CD14-positive monocyte (primary cell): ENCODE measurements around the gene ACTA2. TPM values are rescaled to one million over a fixed set of nuclear protein-coding genes. Genes with fewer than 3 reads are reported as not detected.

Experiments
- DNase-seq, 3 donors: peaks; one replicate each; pipeline ENCODE4 v3.0.0-alpha.2; 2011 to 2022
- H2AFZ ChIP-seq: 2 replicates; pipeline ENCODE4 v1.6.0; 2012; ENCODE audit warnings: mild to moderate bottlenecking, low read depth, low read length, inconsistent platforms; ENCODE audit not compliant: insufficient read depth, poor library complexity, severe bottlenecking
- H3K27ac ChIP-seq, 2 donors: 1 replicate in 1 of 2; 2 replicates in 1 of 2; pipeline ENCODE4 v1.5.1; 2012 to 2013; ENCODE audit warnings: low read length in 2 of 2, control low read depth in 1 of 2, inconsistent platforms in 1 of 2, low read depth in 1 of 2, mild to moderate bottlenecking in 1 of 2
- H3K27me3 ChIP-seq, 2 donors: one replicate each; pipeline versions ENCODE4 v1.6.0 to v1.6.1; 2011 to 2013; ENCODE audit warnings: low read length in 2 of 2; ENCODE audit not compliant: control insufficient read depth in 2 of 2, insufficient read depth in 2 of 2
- H3K36me3 ChIP-seq, 2 donors: replicated peaks in 1 of 2; 1 replicate in 1 of 2; 2 replicates in 1 of 2; pipeline versions ENCODE4 v1.5.1 to v1.6.1; 2012 to 2013; ENCODE audit warnings: low read length in 2 of 2, control low read depth in 1 of 2, inconsistent platforms in 1 of 2, mild to moderate bottlenecking in 1 of 2; ENCODE audit not compliant: insufficient read depth in 2 of 2, control insufficient read depth in 1 of 2
- H3K4me1 ChIP-seq, 2 donors: 1 replicate in 1 of 2; 2 replicates in 1 of 2; pipeline versions ENCODE4 v1.5.1 to v1.6.1; 2012 to 2013; ENCODE audit warnings: low read length in 2 of 2, control low read depth in 1 of 2, inconsistent platforms in 1 of 2, mild to moderate bottlenecking in 1 of 2, moderate library complexity in 1 of 2; ENCODE audit not compliant: insufficient read depth in 2 of 2, control insufficient read depth in 1 of 2
- H3K4me2 ChIP-seq: replicated peaks from 2 replicates; pipeline ENCODE3; 2012; ENCODE audit warnings: low read length, moderate library complexity, mild to moderate bottlenecking; ENCODE audit not compliant: poor library complexity, severe bottlenecking; ENCODE audit errors: extremely low read depth
- H3K4me3 ChIP-seq, 3 experiments: fragments of 200-600 bp in 1 of 3; sonication (generic) in 1 of 3; replicated peaks in 1 of 3; 1 replicate in 2 of 3; 2 replicates in 1 of 3; pipeline ENCODE4 v1.5.1; 2011 to 2013; ENCODE audit warnings: low read length in 3 of 3, mild to moderate bottlenecking in 3 of 3, control low read depth in 2 of 3, low read depth in 2 of 3, inconsistent platforms in 1 of 3, moderate library complexity in 1 of 3
- H3K79me2 ChIP-seq: 2 replicates; pipeline ENCODE4 v1.6.0; 2012; ENCODE audit warnings: mild to moderate bottlenecking, control low read depth, inconsistent platforms, low read length, moderate library complexity; ENCODE audit not compliant: insufficient read depth
- H3K9ac ChIP-seq: 2 replicates; pipeline ENCODE4 v1.6.0; 2017; ENCODE audit warnings: low read length, mild to moderate bottlenecking; ENCODE audit not compliant: insufficient read depth, poor library complexity, severe bottlenecking
- H3K9me3 ChIP-seq, 2 donors: replicated peaks in 1 of 2; 1 replicate in 1 of 2; 2 replicates in 1 of 2; pipeline versions ENCODE4 v1.5.1 to v1.6.1; 2012 to 2013; ENCODE audit warnings: low read length in 2 of 2, control low read depth in 1 of 2; ENCODE audit not compliant: control insufficient read depth in 1 of 2, insufficient read depth in 1 of 2
- H4K20me1 ChIP-seq: 2 replicates; pipeline ENCODE4 v1.6.0; 2012; ENCODE audit warnings: mild to moderate bottlenecking, low read length, control low read depth, moderate library complexity; ENCODE audit not compliant: insufficient read depth
- H3K27ac Mint-ChIP-seq, 7 donors: one replicate each; pipeline ENCODE4 v1.8.0; 2020; ENCODE audit warnings: mild to moderate bottlenecking in 7 of 7, mixed read lengths in 7 of 7, moderate library complexity in 6 of 7, inconsistent platforms in 2 of 7
- H3K27me3 Mint-ChIP-seq, 3 donors: one replicate each; pipeline ENCODE4 v1.8.0; 2021 to 2022; ENCODE audit warnings: low read depth in 3 of 3, mild to moderate bottlenecking in 3 of 3, mixed read lengths in 3 of 3, moderate library complexity in 3 of 3, inconsistent platforms in 1 of 3
- H3K36me3 Mint-ChIP-seq, 2 donors: one replicate each; pipeline ENCODE4 v1.8.0; 2020; ENCODE audit warnings: mixed read lengths in 2 of 2, inconsistent platforms in 1 of 2, mild to moderate bottlenecking in 1 of 2
- H3K4me1 Mint-ChIP-seq: one replicate; pipeline ENCODE4 v1.8.0; 2020; ENCODE audit warnings: mild to moderate bottlenecking, mixed read lengths
- H3K4me3 Mint-ChIP-seq, 2 donors: one replicate each; pipeline ENCODE4 v1.8.0; 2020; ENCODE audit warnings: mild to moderate bottlenecking in 2 of 2, mixed read lengths in 2 of 2, moderate library complexity in 1 of 2
- H3K9me3 Mint-ChIP-seq, 7 donors: one replicate each; pipeline ENCODE4 v1.8.0; 2020 to 2022; ENCODE audit warnings: mixed read lengths in 7 of 7, mild to moderate bottlenecking in 6 of 7, moderate library complexity in 6 of 7, inconsistent platforms in 2 of 7
- CTCF ChIP-seq: fragments of 200-600 bp; IDR thresholded peaks from one replicate; pipeline ENCODE4 v1.8.0; 2022; ENCODE audit warnings: antibody characterized with exemption, mild to moderate bottlenecking
- WGBS: methylation state at CpG from one replicate; pipeline ENCODE4 v1.1.5; 2013; ENCODE audit warnings: missing lambda C conversion rate; ENCODE audit not compliant: insufficient coverage; 5-methylcytosine and 5-hydroxymethylcytosine counted together
- intact Hi-C, 2 donors: fragments of 100-400 bp; cut with micrococcal nuclease; formaldehyde crosslinking; loops; one replicate each; pipeline versions ENCODE4 v1.15.0 to v1.15.1; 2023
- polyA plus RNA-seq, 3 donors: library from polyadenylated mRNA; depleted of rRNA in 1 of 3; unstranded in 2 of 3; stranded (reverse) in 1 of 3; fragments of 300-500 nt in 2 of 3; fragments of >200 nt in 1 of 3; fragmentation: Illumina TruSeq in 2 of 3; gene quantifications; 1 replicate in 2 of 3; 2 replicates in 1 of 3; pipeline ENCODE4 v1.2.3, GENCODE V29; 2012 to 2021

Gene ACTA2
- polyA plus RNA-seq, 3 donors = 4.4 to 12.3 (median 6.8) TPM

- under 1% methylated on average over 40 of the region's 51 CpGs for WGBS
- Histone ChIP-seq H3K36me3 (no peaks in the 10 kb centered on the region), H3K79me2 (peaks cover 43% of the 10 kb centered on the region), H3K4me3 (peak within 1 kb of the TSS; percentile 76 to 86 (median 82)), H3K27ac (peak within 1 kb of the TSS; percentile 91 to 95), H4K20me1 (peaks cover 6% of the 10 kb centered on the region), H3K9ac (peak within 1 kb of the TSS; percentile 94), H3K4me1 (peaks cover 53 to 68% of the 10 kb centered on the region in 2 donors), H3K4me2 (peak within 1 kb of the TSS; percentile 87), H2AFZ (peak within 1 kb of the TSS; percentile 86), H3K27me3 (no peaks in the 10 kb centered on the region), H3K9me3 (no peaks in the 10 kb centered on the region)
- intact Hi-C loops = loop anchor here in 1 of 2 donors (5.0 kb wide), 3 partner anchors 42 to 138 kb away; partner anchors contain the start of gene ANKRD22
- DNase-seq = peak; percentile 76 to 98 (median 83)
- peaks cover 65% of the 10 kb centered on the region for H3K4me1 Mint-ChIP-seq
- peaks cover 2 to 3% of the 10 kb centered on the region in 2 donors for H3K36me3 Mint-ChIP-seq
- peak; percentile 18 for TF ChIP-seq CTCF
- peak within 1 kb of the TSS; percentile 99 for H3K4me3 Mint-ChIP-seq
- peak within 1 kb of the TSS; percentile 94 to 99 (median 99) for H3K27ac Mint-ChIP-seq
- H3K9me3 Mint-ChIP-seq = peaks cover 3 to 5% (median 4%) of the 10 kb centered on the region in 7 donors
- peaks cover 0 to 4% (median 0%) of the 10 kb centered on the region in 3 donors for H3K27me3 Mint-ChIP-seq
Measured at GRCh38 chr10:88990384-88991160, 38.0 kb upstream of the ACTA2 start, which contains the start of gene FAS. TSS of gene FAS (plus strand) at chr10:88990798. CDS start at chr10:88990877, 79 bp downstream.

- H3K36me3 ChIP-seq = no peaks in the 10 kb centered on the region
- peak; percentile 71 to 87 (median 86) for DNase-seq
Measured at GRCh38 chr10:88989824-88990383, 37.3 kb upstream of the ACTA2 start.

More at GRCh38 chr10:88989824-88990383, 37.3 kb upstream of the ACTA2 start:
- Histone ChIP-seq H3K27ac (peak overlapping the region; percentile 91 to 95), H3K4me3 (peak overlapping the region; percentile 76 to 86 (median 82)), H3K9me3 (no peaks in the 10 kb centered on the region), H3K4me1 (peaks cover 53 to 68% of the 10 kb centered on the region in 2 donors), H4K20me1 (peaks cover 6% of the 10 kb centered on the region), H2AFZ (peak overlapping the region; percentile 86), H3K4me2 (peak overlapping the region; percentile 87), H3K27me3 (no peaks in the 10 kb centered on the region), H3K9ac (peak overlapping the region; percentile 94), H3K79me2 (peaks cover 36% of the 10 kb centered on the region)
- no peak for TF ChIP-seq CTCF
- intact Hi-C loops = loop anchor here in 1 of 2 donors (5.0 kb wide), 3 partner anchors 42 to 138 kb away; partner anchors contain the start of gene ANKRD22
- Mint-ChIP-seq H3K4me1 (peaks cover 60% of the 10 kb centered on the region), H3K4me3 (peak overlapping the region; percentile 99), H3K36me3 (peaks cover 0 to 2% of the 10 kb centered on the region in 2 donors), H3K27me3 (peaks cover 0 to 4% (median 0%) of the 10 kb centered on the region in 3 donors), H3K9me3 (peaks cover 3 to 5% (median 4%) of the 10 kb centered on the region in 7 donors), H3K27ac (peak overlapping the region; percentile 94 to 99 (median 99))
- 6% methylated on average over 6 of the region's 8 CpGs for WGBS
